GM21367 (cell line): ENCODE data around the gene IL1A.

ENCODE experiments used
- ATAC-seq: cut with Tn5 transposase; IDR thresholded peaks from one replicate; pipeline ENCODE4 v1.9.1; 2021; ENCODE audit not compliant: unreplicated experiment

The IL1A gene

DNA sequence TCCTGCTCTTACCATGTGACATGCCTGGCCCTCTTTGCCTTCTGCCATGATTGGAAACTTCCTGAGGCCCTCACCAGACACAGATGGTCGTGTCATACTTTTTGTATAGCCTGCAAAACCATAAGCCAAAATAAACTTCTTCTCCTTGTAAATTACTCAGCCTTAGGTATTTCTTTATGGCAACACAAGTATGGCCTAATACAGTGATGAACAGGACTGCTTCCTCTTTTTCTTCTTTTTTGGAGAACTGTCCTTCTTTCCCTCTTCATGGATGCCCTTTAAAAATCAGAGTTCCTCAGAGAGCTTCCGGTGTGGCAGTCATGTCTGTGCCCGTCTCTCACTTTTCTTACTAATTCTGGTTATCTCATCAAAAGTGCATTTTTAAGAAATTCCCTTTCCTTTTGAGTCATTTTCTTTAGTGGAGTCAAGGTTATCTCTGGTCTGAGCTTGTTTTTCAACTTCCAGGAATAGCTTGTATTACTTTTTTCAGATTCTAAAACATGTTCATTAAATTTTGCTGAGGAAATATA, 9.2 kb upstream of the IL1A start:
- no peak for ATAC-seq

DNA sequence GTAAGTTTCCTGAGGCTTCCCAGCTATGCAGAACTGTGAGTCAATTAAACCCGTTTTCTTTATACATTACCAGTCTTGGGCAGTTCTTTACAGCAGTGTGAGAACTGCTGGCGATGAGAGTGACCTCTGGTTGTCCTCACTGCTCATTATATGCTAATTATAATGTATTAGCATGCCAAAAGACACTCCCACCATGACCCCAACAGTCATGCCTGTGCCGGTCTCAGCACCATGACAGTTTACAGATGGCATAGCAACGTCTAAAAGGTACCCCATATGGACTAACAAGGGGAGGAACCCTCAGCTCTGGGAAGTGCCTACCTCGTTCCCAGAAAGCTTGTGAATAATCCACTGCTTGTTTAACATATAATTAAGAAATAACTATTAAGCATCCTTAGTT, 8.1 kb upstream of the IL1A start:
- no peak for ATAC-seq

DNA sequence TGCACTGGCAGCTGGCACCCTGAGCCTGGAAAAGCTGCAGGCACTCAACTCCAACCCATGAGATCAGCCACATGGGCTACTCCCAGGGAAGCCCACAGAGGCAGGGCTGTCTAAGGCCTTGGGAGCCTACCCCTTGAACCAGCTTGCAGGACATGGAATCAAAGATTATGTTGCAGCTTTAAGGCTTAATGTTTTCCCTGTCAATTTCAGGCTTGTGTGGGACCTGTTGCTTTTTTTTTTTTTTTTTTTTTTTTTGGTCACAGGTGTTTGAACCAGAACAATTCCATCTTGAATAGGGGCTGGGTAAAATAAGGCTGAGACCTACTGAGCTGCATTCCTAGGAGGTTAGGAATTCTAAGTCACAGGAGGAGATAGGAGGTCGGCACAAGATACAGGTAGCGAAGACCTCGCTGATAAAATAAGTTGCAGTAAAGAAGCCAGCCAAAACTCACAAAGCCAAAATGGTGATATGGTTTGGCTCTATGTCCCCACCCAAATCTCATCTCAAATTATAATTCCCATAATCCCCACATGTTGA, 7.5 kb upstream of the IL1A start:
- no peak for ATAC-seq

GRCh38 chr2:112791019-112791418, 6.7 kb upstream of the IL1A start:
- ATAC-seq: no peak

- ATAC-seq: no peak
Observed at GRCh38 chr2:112790305-112790704, 6.0 kb upstream of the IL1A start.

DNA sequence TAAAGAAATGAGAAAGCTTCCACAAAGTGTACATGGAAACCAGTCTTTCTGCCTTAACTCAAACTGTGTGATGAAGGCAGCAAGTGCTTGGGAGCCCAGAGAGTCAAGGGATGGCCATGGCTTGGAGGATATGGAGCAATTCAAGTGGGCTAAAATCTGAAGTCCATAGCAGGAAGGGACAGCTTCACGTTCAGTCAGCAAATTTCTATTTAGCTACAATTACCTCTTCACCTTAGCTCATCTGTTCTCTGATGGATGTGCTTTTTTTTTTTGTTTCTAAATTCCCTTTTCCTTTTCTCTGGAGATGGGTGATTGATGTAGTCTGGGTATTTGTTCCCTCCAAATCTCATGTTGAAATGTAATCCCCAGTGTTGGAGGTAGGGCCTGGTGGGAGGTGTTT, 4.9 kb upstream of the IL1A start:
- no peak for ATAC-seq

GRCh38 chr2:112788653-112789052, 4.4 kb upstream of the IL1A start:
- no peak for ATAC-seq

DNA sequence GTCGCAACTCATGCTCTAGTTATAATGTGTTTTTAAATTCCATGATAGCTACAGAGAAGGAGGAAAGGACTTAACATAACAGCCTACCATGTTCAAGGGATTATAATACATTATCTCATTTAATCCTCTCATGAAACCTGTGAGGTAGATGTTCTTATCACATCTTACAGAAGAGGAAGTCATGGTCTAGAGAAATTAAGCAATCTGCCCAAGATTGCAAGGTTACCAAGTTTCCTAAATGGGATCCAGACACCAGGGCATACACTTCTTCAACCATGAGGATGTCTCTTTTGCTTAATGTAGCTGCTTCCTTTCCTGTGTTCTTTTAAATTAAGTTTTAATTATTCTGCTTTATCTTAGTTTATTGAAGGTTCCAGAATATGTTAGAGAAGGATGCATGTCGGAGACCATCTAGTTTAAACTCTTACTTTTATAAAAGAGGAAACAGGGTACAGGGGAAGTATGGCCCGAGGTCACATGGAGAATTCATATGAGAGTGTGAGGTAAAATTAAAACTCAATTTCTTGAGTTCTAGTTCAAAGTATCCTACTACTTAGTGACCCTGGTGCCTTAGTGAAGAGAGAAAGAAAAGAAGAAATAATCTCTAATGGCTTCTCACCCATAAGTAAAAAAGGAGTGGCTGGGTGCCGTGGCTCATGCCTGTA, 3.6 kb upstream of the IL1A start:
- ATAC-seq: no peak

GRCh38 chr2:112787294-112787693, 3.0 kb upstream of the IL1A start:
- no peak for ATAC-seq

GRCh38 chr2:112783187-112783714, 1.0 kb downstream of the IL1A start:
- no peak for ATAC-seq

DNA sequence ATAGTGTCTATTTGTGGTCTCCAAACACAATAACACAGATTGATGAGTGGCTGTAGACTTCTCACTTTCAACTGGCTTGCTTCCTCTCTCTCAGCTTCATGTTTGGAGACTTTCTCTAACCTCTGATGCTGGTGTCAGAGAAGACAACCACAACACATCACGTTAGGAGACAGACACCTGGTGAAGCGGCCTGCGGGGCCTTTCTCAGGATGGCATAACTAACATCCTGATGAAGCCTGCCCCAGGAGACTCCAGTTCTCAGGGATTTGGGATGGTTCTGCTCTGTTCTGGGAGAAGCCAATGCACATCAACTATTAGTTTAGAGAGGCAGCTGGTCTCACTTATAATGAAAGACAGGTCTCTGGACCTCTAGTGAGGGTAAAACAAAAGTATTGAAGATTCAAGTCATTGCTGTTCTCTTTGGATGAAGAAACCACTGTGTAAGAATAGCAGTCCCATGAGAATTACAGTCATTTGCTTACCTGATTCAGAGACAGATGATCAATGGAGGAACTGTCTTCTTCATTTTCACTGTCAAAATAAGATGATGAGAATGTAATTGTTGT, 2.0 kb downstream of the IL1A start:
- peak; percentile 84 for ATAC-seq

DNA sequence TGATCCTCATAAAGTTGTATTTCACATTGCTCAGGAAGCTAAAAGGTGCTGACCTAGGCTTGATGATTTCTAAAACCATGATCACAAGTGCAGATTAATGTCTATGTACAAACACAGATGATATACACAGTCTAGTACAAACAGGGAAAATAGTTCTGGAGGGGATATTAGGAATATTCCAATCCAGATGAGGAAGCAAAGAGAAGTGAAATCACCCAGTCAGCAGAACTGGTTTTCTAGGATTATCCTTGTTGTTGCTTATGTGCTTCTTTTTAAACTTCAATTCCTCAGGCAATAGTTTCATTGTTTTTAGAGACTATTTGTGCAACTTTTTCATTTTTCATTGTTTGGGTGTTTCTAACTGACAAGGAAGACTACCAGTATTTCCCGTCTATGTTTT, 4.7 kb downstream of the IL1A start:
- no peak for ATAC-seq

DNA sequence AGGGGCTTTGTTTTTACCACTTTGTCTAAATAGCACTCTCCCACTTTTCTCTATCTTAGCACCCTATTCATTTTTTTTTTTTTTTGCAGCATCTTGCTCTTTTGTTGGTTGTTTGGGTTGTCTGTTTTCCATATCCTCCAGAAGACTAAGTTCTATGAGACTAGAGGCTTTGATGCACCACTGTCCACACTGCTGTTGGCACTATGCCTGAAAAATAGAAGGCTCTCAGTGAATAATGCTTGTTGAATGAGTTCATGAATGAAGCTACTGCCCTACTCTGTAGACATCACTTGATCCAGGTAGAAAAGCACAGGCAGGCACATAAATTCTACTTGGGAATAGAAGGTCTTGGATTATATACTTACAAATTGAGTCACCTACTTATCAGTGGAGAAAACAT, 7.3 kb downstream of the IL1A start:
- no peak for ATAC-seq

DNA sequence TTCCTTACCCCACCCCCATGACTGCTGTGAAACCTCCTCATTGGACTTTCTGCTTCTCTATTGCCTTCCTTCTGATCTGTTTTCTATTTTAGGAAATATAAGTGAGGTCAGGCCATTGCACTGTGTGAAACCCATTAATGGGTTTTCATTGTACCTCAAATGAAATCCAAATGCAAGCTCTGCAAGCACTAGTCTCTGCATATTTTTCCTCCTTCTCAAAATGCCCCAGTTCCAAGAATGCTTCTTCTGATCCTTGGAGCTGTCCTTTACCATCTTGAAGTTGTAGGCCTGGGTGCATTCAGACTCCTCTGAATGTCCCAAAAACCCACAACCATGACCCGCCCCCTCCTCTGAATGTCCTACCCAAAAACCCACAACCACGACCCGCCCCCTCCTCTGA, 8.2 kb downstream of the IL1A start:
- no peak for ATAC-seq

DNA sequence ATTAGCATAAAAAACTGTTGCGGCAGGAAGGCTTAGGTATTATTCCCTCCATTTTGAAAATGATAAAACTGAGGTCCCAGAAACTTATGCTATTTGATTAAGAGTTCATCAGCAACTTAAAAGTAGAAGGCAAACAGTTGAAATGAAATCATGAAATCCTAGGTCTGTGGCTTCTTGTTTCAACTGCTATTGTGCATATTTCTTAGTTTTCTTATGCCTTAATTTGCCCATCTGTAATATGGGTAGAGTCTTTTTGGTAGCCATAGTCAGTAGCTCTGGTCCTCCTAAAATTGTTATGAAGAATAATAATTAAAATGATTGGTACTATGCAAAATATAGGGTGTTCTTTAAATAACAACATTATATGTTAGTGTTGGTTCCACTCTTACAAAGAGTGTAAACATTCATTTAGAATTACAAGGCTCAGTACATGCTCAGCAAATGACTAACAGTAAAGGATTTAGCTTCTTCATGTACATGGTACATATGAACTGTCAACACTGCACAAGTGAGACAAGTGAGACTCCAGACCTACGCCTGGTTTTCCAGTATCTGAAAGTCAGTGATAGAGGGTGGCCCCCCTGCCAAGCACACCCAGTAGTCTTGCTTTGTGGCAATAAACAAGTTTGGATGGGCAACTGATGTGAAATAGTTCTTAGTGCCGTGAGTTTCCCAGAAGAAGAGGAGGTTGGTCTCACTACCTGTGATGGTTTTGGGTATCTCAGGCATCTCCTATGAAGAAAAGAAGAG, 9.6 kb downstream of the IL1A start:
- ATAC-seq: no peak

DNA sequence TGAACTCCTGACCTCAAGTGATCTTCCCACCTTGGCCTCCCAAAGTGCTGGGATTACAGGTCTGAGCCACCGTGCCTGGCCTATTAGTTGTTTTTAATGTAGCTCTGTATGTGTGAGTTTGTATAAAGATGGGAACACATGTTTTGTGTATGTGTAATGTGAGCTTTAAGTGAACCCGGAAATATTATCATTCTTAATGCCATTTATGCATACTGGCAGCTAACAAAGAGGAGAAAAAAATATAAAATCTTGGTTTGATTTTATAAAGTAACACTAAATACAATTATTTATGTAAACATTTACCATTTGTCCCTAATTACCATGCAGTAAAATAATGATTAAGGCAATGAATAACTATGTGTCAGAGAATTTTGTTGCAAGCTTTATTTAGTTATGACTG, 10.7 kb downstream of the IL1A start:
- ATAC-seq: no peak

DNA sequence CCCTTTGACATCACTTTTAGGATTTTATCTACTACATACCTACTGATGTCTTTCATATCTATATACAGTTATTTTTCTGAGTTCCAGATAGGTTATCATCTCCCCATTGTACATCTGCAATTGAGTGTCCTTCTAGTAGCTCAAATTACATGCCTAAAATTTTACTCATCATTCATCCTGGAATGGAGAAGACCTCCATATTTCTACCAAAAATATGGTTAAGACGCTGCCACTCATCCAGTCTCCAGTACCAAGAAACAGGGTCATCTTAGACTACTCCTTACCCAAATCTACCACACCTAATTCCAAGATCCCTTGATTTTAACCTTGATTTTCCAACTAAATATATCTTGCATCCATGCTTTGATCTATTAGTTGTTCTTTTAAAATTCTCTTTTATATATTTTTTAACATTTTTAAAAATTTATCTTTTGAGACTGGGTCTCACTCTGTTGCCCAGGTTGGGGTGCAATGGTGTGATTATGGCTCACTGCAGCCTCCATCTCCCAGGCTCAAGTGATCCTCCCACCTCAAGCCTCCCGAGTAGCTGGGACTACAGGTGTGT, 11.3 kb downstream of the IL1A start:
- no peak for ATAC-seq

GRCh38 chr2:112772322-112772721, 12.0 kb downstream of the IL1A start:
- no peak for ATAC-seq

GRCh38 chr2:112768432-112768831, 15.9 kb downstream of the IL1A start:
- ATAC-seq: no peak

GRCh38 chr2:112767693-112768330, 16.5 kb downstream of the IL1A start:
- ATAC-seq: no peak

GRCh38 chr2:112765251-112765650, 19.0 kb downstream of the IL1A start:
- no peak for ATAC-seq
